KOPT-K1 (cell line): ENCODE data around the gene SDCCAG8.

Experiments
- H3K27ac ChIP-seq: fragments of 200-600 bp; sonication (generic); 2 replicates; pipeline ENCODE4 v1.5.1; 2016; ENCODE audit warnings: antibody characterized with exemption, mild to moderate bottlenecking, low read depth, low read length; ENCODE audit not compliant: poor library complexity, severe bottlenecking
- H3K36me3 ChIP-seq: fragments of 200-600 bp; sonication (generic); 2 replicates; pipeline ENCODE4 v1.5.1; 2017; ENCODE audit warnings: antibody characterized with exemption, mild to moderate bottlenecking, low read length, moderate library complexity; ENCODE audit not compliant: insufficient read depth
- H3K9me3 ChIP-seq: fragments of 200-600 bp; sonication (generic); 2 replicates; pipeline ENCODE4 v1.5.1; 2017; ENCODE audit warnings: antibody characterized with exemption, low read length, mild to moderate bottlenecking; ENCODE audit not compliant: insufficient read depth, poor library complexity, severe bottlenecking

Gene SDCCAG8

DNA sequence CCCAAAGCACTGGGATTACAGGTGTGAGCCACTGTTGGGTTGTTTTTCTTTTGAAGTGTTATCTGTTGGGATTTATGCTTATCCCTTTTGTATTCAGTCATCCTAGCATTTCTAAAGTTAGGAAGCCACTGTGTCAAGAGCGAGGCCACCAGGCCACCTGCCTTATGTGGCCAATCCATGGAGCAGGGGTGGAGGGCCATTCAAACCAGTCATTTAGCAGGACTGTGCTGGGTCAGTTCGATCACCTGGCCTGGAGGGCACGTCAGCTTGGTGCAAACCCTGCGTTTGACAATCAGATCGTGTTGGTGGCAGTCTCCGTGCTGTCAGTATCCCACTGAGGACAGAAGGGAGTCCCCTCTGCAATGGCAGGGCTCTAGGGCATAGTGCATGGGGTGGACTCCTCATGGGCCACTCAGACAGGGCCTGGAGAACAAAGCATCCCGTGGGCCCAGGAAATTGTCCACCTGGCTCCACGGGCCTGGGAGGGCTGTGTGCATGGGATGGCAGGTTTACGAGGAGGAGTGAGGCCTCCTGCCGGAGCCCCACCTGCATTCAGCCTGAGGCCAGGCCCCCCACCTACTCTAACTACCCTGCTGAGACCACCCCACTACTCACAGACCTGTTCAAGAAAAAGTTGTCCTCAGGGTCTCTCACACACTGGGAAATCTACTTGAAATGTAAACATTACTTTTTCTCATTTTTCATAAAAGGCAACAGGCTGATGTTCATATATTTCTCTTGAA lies 242.3 kb downstream of the SDCCAG8 start:
- no peak overlapping the region for H3K27ac ChIP-seq
- peaks cover 11% of the 10 kb centered on the region for H3K36me3 ChIP-seq
- no peaks in the 10 kb centered on the region for H3K9me3 ChIP-seq

DNA sequence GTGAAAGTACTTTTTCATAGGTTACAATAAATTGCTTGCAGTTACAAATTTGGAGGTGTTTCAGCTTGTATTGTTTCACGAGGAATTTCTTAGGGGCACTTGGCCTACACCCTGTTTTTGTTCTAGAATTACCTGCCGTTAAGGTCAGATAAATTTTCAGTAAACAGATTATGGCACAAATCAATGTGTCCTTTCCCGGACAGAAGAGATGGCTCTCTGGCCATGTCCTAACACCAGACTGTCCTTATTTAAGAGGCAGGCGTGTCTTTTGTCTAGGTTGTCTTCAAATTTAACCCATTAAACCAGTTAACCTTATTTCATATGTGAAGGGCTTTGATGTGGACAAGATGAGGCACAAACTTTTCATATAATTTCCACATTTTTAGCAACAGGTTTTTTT lies 243.4 kb downstream of the SDCCAG8 start:
- H3K36me3 ChIP-seq: peaks cover 12% of the 10 kb centered on the region
- no peak overlapping the region for H3K27ac ChIP-seq
- no peaks in the 10 kb centered on the region for H3K9me3 ChIP-seq

DNA sequence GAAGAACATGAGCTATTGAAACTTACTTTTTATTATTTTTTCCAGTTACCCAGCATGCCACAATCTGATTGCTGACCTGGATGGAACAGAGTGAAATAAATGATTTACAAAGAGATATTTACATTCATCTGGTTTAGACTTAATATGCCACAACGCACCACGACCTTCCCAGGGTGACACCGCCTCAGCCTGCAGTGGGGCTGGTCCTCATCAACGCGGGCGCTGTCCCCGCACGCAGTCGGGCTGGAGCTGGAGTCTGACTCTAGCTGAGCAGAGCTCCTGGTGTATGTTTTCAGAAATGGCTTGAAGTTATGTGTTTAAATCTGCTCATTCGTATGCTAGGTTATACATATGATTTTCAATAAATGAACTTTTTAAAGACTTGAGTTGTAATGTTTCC lies 243.9 kb downstream of the SDCCAG8 start:
- Histone ChIP-seq H3K9me3 (no peaks in the 10 kb centered on the region), H3K36me3 (peaks cover 12% of the 10 kb centered on the region), H3K27ac (no peak overlapping the region)

DNA sequence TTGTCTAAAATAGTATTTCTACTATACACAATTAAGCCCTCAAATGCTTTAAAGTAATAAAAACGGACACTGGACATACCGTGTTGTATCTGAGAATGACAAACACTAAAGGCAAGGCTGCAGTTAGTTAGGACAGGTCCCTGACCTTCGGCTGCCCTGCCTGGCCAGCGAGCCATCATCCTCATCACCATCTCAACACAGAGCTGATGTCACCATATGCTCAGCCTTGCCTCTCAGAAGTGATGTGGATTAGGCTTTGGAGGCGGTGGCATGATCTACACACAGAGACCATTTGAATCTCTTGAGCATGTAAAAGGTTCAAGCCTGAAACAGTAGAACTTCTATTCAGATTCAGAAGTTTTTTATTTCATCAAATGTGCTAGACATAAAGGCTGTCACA lies 244.7 kb downstream of the SDCCAG8 start:
- Histone ChIP-seq H3K9me3 (no peaks in the 10 kb centered on the region), H3K27ac (no peak overlapping the region), H3K36me3 (peaks cover 12% of the 10 kb centered on the region)

DNA sequence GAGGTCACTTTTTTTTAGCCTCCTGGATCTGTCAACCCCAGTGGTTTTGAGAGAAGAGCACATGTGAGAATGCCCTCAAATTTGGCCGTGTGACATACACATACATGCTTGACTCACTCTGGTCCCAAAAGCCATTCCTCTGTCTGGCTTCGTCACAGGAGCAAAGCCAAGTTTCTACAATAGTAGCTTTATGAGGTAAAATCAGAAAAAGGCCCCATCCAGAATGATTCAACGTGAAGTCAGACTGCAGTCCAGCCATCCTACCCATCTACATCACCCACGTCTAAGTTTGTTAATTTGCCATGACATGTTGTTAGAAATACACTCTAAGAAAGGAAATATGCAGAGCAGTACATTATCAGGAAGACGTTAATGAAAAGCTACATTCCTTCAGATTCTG lies 245.2 kb downstream of the SDCCAG8 start:
- no peak overlapping the region for H3K27ac ChIP-seq
- H3K9me3 ChIP-seq: no peaks in the 10 kb centered on the region
- peaks cover 12% of the 10 kb centered on the region for H3K36me3 ChIP-seq

DNA sequence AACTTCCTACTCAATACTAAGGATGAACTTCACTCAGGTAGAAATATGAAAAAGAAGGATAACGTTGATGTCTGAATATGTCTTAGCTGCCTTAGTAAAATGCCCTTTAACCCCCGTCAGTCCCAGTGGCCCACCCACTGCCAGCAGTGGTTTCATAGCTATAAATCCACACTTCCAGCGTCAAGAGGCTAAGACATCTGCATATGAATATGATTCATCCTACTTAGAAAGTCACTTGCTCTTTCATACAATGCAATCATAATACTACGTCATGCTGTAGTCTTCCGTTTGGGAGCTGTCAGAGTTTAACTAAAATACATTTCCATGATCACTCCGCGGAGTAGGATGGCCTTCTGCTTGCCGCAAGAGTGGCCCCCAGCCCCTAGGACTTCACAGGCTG lies 247.3 kb downstream of the SDCCAG8 start:
- Histone ChIP-seq H3K9me3 (no peaks in the 10 kb centered on the region), H3K36me3 (peaks cover 12% of the 10 kb centered on the region), H3K27ac (no peak overlapping the region)

DNA sequence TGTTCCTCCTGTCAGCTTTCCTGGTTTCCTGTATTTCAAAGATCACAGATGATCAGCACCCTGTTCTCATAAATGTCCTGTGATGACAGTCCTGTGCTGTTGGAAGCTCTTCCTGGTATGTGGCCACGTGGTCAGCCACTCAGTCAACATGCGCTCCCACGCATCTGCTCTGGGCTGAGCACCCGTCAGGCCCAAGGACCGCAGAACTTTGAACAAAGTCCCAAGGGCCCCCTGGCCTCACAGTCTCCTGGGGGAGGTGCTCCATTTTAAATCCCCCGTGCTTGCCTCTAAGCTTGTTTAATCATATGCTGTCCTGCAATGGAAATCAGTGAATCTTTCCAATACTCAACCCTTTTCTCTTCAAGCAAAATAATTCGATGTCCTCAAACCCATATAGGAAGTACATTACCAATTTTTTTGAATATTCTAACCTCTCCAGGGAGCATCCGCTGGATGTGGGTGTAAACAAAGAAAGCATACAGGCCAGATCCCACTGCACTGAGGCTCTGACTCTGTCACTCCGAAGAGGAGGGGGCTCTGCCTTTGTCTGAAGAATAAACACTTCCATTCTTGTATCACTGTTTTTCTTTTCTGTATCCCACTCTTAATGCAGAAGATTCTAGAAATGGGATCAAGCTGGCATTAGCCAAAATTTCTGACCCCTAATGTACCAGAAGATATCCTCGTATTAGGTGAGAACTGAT lies 250.3 kb downstream of the SDCCAG8 start:
- Histone ChIP-seq H3K9me3 (no peaks in the 10 kb centered on the region), H3K36me3 (peaks cover 22% of the 10 kb centered on the region), H3K27ac (peak overlapping the region; percentile 87)

DNA sequence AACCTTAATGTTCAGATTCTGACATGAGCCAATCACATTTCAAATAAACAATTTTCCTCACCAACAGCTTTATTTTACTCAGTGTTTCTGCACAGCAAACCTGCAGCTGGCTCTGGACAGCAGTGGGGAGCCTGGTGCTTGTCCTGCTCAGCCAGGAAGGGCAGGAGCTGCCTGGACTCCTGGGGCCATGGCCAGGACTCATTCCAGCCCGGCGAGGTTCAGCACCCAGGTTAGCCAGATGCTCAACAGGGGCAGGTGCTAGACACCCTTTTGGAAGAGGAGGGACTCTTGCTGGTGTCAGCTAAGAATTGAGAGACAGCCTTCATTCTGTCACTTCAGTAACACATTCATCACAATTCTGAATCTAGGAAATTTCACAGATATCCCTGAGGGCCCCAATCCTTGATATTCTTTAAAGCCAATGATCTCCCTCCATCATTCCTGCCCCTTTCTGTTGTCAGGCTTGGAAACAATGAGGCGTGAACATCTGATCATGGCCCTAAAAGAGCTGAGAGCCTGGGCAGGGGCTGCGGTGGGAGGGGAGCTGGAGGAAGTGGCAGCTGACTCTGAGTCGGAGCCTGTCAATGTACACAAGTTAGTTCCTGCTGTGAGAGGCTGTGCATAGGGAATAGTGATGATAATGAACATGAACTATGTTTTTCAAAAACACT lies 251.3 kb downstream of the SDCCAG8 start:
- peak overlapping the region; percentile 87 for H3K27ac ChIP-seq
- no peaks in the 10 kb centered on the region for H3K9me3 ChIP-seq
- H3K36me3 ChIP-seq: peaks cover 25% of the 10 kb centered on the region

DNA sequence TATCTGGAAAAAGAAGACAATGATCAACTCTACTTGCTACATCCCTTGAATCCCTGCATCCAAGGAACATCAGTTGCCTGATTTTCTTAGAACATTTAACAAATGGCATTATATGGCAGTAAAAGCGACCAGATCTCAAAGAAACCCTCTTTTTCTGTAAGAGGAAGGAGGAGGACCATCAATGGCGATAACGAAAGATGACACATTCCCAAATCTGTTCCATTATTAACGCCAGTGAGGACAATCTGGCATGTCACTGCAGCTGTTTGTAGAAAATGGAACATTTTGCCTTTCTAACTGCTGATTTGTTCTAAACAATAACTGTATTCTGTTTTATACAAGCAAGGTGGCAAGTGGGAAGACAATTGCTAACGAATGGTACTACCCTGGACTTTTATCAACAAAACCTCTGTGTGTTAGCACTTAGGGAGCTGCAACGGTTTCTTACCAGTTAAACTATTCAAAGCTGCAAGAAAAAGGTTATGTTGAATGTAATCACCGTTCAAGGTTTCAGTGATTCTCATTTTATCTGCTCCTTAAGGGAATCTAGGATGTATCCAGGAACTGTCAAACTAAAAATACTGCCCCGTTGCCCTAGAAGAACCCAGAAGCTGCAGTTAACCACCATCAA lies 251.9 kb downstream of the SDCCAG8 start:
- H3K9me3 ChIP-seq: no peaks in the 10 kb centered on the region
- H3K27ac ChIP-seq: peak overlapping the region; percentile 87
- peaks cover 18% of the 10 kb centered on the region for H3K36me3 ChIP-seq

DNA sequence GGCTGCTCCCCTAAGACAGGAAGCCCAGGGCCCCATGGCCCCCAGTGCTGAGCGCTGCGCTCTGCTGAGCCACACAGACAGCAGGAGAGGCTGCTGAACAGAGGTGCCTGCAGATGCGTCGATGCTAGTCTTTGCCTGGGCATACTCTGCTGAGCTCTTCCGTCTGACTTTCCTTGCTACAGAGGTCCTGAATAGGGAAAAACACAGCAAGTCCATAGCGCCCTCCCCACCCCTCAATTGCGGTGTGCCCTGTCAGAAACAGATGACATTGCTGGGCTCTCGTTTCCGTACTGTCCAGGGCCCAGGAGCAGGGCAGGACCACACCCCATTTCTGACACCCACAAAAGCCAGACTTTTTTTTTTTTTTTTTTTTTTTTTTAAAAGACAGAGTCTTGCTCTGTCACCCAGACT lies 252.5 kb downstream of the SDCCAG8 start:
- H3K36me3 ChIP-seq: peaks cover 14% of the 10 kb centered on the region; the same call in 1 of the 2 replicates
- H3K27ac ChIP-seq: peak overlapping the region; percentile 87
- no peaks in the 10 kb centered on the region for H3K9me3 ChIP-seq

DNA sequence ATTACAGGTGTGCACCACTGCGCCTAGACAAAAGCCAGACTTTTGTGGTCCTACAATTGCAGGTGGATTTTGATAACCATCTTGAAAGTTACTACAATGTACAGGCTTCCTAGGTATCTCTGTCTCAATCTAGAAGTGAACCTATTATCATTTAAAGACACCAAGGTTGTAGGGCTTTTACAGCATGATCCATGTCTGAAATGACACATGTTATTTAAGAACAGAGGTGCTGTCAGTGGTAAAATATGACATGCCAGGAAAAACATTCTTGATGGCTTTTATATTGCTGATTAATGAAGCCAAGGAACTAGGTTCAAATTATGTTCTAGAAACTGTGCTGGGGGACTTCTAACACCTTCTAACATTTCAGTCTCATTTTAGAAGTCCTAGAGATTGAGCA lies 253.1 kb downstream of the SDCCAG8 start:
- peak overlapping the region; percentile 87 for H3K27ac ChIP-seq
- no peaks in the 10 kb centered on the region for H3K9me3 ChIP-seq
- H3K36me3 ChIP-seq: peaks cover 14% of the 10 kb centered on the region; the same call in 1 of the 2 replicates

DNA sequence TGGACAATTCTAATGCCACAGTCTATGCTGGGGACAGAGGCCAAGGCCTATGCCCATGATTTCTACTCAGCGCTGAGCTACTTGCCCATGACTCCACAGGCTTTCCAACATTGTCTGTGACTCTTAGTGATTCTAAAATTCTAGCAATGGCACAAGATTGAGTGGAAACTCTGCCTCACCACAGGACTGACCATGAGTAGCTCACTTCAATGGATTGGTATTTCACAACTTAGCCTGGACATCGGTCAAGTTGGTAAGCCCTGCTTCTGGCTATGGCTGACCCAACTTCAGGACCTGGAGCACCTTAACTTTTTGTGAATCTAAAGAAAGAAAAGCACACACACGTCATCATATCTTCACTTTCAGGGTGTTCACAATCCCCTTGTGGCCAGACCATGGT lies 255.1 kb downstream of the SDCCAG8 start:
- H3K9me3 ChIP-seq: no peaks in the 10 kb centered on the region
- H3K36me3 ChIP-seq: peaks cover 14% of the 10 kb centered on the region; the same call in 1 of the 2 replicates

DNA sequence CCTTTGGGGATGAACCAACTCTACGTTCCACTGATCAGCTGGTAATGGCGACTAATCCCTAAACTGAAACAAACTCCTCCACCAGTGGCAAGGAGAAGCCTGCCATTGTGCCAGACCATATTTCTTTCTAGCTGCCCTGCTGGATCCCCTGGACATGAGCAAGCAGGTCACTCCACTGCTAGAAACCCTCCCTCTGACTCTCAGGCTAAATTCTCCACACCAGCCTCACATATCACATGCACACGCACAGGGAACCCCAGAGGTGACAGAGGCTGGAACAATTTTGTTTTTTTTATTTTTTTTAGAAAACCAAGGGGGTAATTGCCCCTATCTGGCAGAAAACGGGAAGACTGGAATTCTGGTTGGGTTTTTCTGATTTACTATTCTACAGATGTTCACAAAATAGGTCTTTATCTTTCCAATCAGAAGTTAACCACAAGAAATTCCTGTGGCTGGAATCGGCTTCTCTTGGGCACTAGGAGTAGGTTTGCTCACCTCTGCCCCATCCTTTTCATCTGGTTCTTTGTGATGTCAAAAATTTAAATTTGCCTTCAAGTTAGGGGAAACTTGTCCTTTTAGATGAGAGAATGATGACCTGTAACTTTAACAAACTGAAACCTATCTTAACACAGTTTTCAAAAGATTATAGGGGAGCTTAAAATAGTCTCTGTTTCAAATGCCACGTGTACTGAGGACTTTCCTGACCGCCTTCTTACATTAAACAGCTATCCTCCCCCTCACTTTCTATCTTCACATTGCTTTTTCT lies 258.1 kb downstream of the SDCCAG8 start:
- Histone ChIP-seq H3K9me3 (peaks cover 13% of the 10 kb centered on the region), H3K27ac (no peak overlapping the region), H3K36me3 (peaks cover 14% of the 10 kb centered on the region; the same call in 1 of the 2 replicates)

More for the DNA sequence above, 255.1 kb downstream of the SDCCAG8 start:
- H3K27ac ChIP-seq: no peak overlapping the region

DNA sequence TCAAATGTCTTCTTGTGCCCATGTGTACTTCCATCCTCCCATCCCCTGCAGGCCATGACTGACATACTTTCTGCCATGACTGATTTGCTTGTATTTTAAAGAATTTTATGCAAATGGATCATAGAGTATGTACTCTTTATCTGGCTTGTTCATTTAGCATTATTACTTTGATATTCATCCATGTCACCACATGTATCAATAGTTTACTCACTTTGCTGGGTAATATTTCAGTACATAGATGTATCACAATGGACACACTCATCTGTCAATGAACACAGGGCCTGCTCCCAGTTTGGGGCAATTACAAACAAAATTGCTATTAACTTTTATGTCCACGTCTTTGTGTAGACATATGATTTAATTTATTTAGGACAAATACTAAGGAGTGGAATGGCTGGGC lies 259.1 kb downstream of the SDCCAG8 start:
- H3K36me3 ChIP-seq: peaks cover 14% of the 10 kb centered on the region; the same call in 1 of the 2 replicates
- H3K27ac ChIP-seq: no peak overlapping the region
- H3K9me3 ChIP-seq: peaks cover 13% of the 10 kb centered on the region
